H9 (cell line): Measurements from ENCODE around the gene TECPR2. TPM values are rescaled to one million over a fixed set of nuclear protein-coding genes. Genes with fewer than 3 reads are reported as not detected.

Source experiments
- DNase-seq: peaks from one replicate; pipeline ENCODE4 v3.0.0-alpha.2; 2017
- H2AFZ ChIP-seq: one replicate; pipeline ENCODE4 v1.6.1; 2013; ENCODE audit warnings: mild to moderate bottlenecking, low read length, control low read depth, moderate library complexity
- H2AK5ac ChIP-seq: 2 replicates; pipeline ENCODE4 v1.6.1; 2013; ENCODE audit warnings: low read length, control low read depth, mixed read lengths; ENCODE audit not compliant: insufficient read length
- H2BK120ac ChIP-seq: one replicate; pipeline ENCODE4 v1.6.1; 2013; ENCODE audit warnings: low read depth, mild to moderate bottlenecking, low read length, control low read depth, inconsistent platforms; ENCODE audit not compliant: poor library complexity, severe bottlenecking
- H2BK12ac ChIP-seq: 2 replicates; pipeline ENCODE4 v1.6.1; 2013; ENCODE audit warnings: low read length, control low read depth, mixed read lengths, low read depth; ENCODE audit not compliant: insufficient read length
- H2BK15ac ChIP-seq: 2 replicates; pipeline ENCODE4 v1.6.1; 2013; ENCODE audit warnings: low read depth, low read length, control low read depth
- H2BK20ac ChIP-seq: one replicate; pipeline ENCODE4 v1.6.1; 2013; ENCODE audit warnings: low read depth, mild to moderate bottlenecking, low read length, control low read depth, inconsistent platforms; ENCODE audit not compliant: poor library complexity, severe bottlenecking
- H2BK5ac ChIP-seq: 2 replicates; pipeline ENCODE4 v1.6.1; 2013; ENCODE audit warnings: low read length, control low read depth, mixed read lengths; ENCODE audit not compliant: insufficient read length
- H3K14ac ChIP-seq: 2 replicates; pipeline ENCODE4 v1.6.1; 2013; ENCODE audit warnings: low read length, control low read depth; ENCODE audit not compliant: insufficient read depth
- H3K18ac ChIP-seq: 2 replicates; pipeline ENCODE4 v1.6.1; 2013; ENCODE audit warnings: low read depth, mild to moderate bottlenecking, mixed read lengths, low read length, control low read depth; ENCODE audit not compliant: insufficient read length
- H3K23ac ChIP-seq: 2 replicates; pipeline ENCODE4 v1.6.1; 2013; ENCODE audit warnings: low read length, control low read depth, mixed read lengths, low read depth; ENCODE audit not compliant: insufficient read length
- H3K23me2 ChIP-seq: 2 replicates; pipeline ENCODE4 v1.6.1; 2013; ENCODE audit warnings: low read depth, mild to moderate bottlenecking, mixed read lengths, low read length, control low read depth; ENCODE audit not compliant: insufficient read length, poor library complexity, severe bottlenecking
- H3K27ac ChIP-seq: 2 replicates; pipeline ENCODE4 v1.5.1; 2013; ENCODE audit warnings: low read length, control low read depth, mixed read lengths, low read depth; ENCODE audit not compliant: insufficient read length
- H3K27me3 ChIP-seq: 2 replicates; pipeline ENCODE4 v1.6.1; 2013; ENCODE audit warnings: low read length, control low read depth, inconsistent platforms; ENCODE audit not compliant: insufficient read depth
- H3K4ac ChIP-seq: 2 replicates; pipeline ENCODE4 v1.6.1; 2013; ENCODE audit warnings: low read depth, mild to moderate bottlenecking, control low read depth, inconsistent platforms, low read length, moderate library complexity
- H3K4me1 ChIP-seq: 2 replicates; pipeline ENCODE4 v1.6.1; 2013; ENCODE audit warnings: low read length, control low read depth, inconsistent platforms; ENCODE audit not compliant: insufficient read depth
- H3K4me2 ChIP-seq: 2 replicates; pipeline ENCODE4 v1.6.1; 2013; ENCODE audit warnings: low read length, control low read depth, mixed read lengths; ENCODE audit not compliant: insufficient read length, insufficient read depth
- H3K56ac ChIP-seq: 2 replicates; pipeline ENCODE4 v1.6.1; 2013; ENCODE audit warnings: low read depth, mild to moderate bottlenecking, mixed read lengths, low read length, control low read depth; ENCODE audit not compliant: insufficient read length
- H3K79me1 ChIP-seq: 2 replicates; pipeline ENCODE4 v1.6.1; 2013; ENCODE audit warnings: low read depth, mild to moderate bottlenecking, moderate library complexity, low read length, control low read depth, inconsistent platforms; ENCODE audit not compliant: insufficient read depth, poor library complexity, severe bottlenecking
- H3K79me2 ChIP-seq: 2 replicates; pipeline ENCODE4 v1.6.1; 2013; ENCODE audit warnings: low read length, control low read depth, inconsistent platforms; ENCODE audit not compliant: insufficient read depth
- H3K9ac ChIP-seq: 2 replicates; pipeline ENCODE4 v1.6.1; 2013; ENCODE audit warnings: low read length, control low read depth, mixed read lengths; ENCODE audit not compliant: insufficient read length; ENCODE audit errors: extremely low read depth
- H3K9me3 ChIP-seq: one replicate; pipeline ENCODE4 v1.6.1; 2013; ENCODE audit warnings: low read depth, low read length, inconsistent platforms; ENCODE audit not compliant: control insufficient read depth
- H3T11ph ChIP-seq: one replicate; pipeline ENCODE4 v1.6.1; 2013; ENCODE audit warnings: mild to moderate bottlenecking, low read length, control low read depth, inconsistent platforms
- H4K20me1 ChIP-seq: one replicate; pipeline ENCODE4 v1.6.1; 2013; ENCODE audit not compliant: control insufficient read depth, insufficient read length, insufficient read depth
- H4K5ac ChIP-seq: 2 replicates; pipeline ENCODE4 v1.6.1; 2013; ENCODE audit warnings: low read depth, mild to moderate bottlenecking, mixed read lengths, low read length, control low read depth; ENCODE audit not compliant: insufficient read length
- H4K8ac ChIP-seq: replicated peaks from 2 replicates; pipeline ENCODE4 v1.6.1; 2013; ENCODE audit warnings: low read length, control low read depth, mixed read lengths, low read depth; ENCODE audit not compliant: insufficient read length
- H4K91ac ChIP-seq: 2 replicates; pipeline ENCODE4 v1.6.1; 2013; ENCODE audit warnings: low read depth, mild to moderate bottlenecking, moderate library complexity, mixed read lengths, low read length, control low read depth; ENCODE audit not compliant: insufficient read length
- H3K27ac Mint-ChIP-seq, 3 experiments: 2 replicates in 2 of 3; 3 replicates in 1 of 3; pipeline ENCODE4 v1.8.0; 2020 to 2021; ENCODE audit warnings: mixed read lengths in 3 of 3, mild to moderate bottlenecking in 1 of 3, moderate library complexity in 1 of 3
- H3K27me3 Mint-ChIP-seq: 2 replicates; pipeline ENCODE4 v1.8.0; 2021; ENCODE audit warnings: low read depth, mild to moderate bottlenecking, moderate library complexity, mixed read lengths
- H3K36me3 Mint-ChIP-seq, 3 experiments: 2 replicates in 2 of 3; 3 replicates in 1 of 3; pipeline ENCODE4 v1.8.0; 2020 to 2021; ENCODE audit warnings: low read depth in 3 of 3, mixed read lengths in 3 of 3; ENCODE audit not compliant: insufficient read depth in 1 of 3
- H3K4me1 Mint-ChIP-seq, 2 experiments: 2 replicates each; pipeline ENCODE4 v1.8.0; 2020; ENCODE audit warnings: mixed read lengths in 2 of 2
- H3K4me3 Mint-ChIP-seq, 2 experiments: 2 replicates in 1 of 2; 3 replicates in 1 of 2; pipeline ENCODE4 v1.8.0; 2020 to 2021; ENCODE audit warnings: mild to moderate bottlenecking in 2 of 2, mixed read lengths in 2 of 2, moderate library complexity in 1 of 2
- H3K9me3 Mint-ChIP-seq, 2 experiments: 2 replicates in 1 of 2; 3 replicates in 1 of 2; pipeline ENCODE4 v1.8.0; 2020; ENCODE audit warnings: mild to moderate bottlenecking in 2 of 2, mixed read lengths in 2 of 2, moderate library complexity in 1 of 2
- CTCF ChIP-seq: fragments of 200-600 bp; sonication (generic); conservative IDR thresholded peaks from 3 replicates; pipeline ENCODE4 v1.8.0; 2021; ENCODE audit warnings: antibody characterized with exemption, mild to moderate bottlenecking
- WGBS: extraction: QIAGEN DNeasy Blood & Tissue Kit; methylation state at CpG from one replicate; pipeline ENCODE4 v1.1.7; 2013; ENCODE audit warnings: missing lambda C conversion rate, low lambda C conversion rate, mixed read lengths; ENCODE audit not compliant: insufficient read length; ENCODE audit errors: extremely low coverage; 5-methylcytosine and 5-hydroxymethylcytosine counted together
- total RNA-seq: library from RNA; stranded (reverse); gene quantifications from 2 replicates; pipeline ENCODE4 v1.2.1, GENCODE V29; 2021

TECPR2 gene
- total RNA-seq, 1 experiment from 2014 or later: 15.4 TPM

GRCh38 chr14:102506626-102506925 is 143.8 kb downstream of the TECPR2 start:
- Histone ChIP-seq H3K4ac (no peak overlapping the region), H2BK20ac (no peak overlapping the region), H2AK5ac (no peak overlapping the region), H3K4me1 (no peaks in the 10 kb centered on the region; the same call in 1 of the 2 replicates), H3T11ph (no peak overlapping the region), H2BK12ac (no peak overlapping the region), H2BK15ac (no peak overlapping the region), H3K4me2 (no peak overlapping the region), H3K9ac (no peak overlapping the region), H3K56ac (no peak overlapping the region), H4K8ac (no peak overlapping the region), H3K23ac (no peak overlapping the region), H3K18ac (no peak overlapping the region), H4K5ac (no peak overlapping the region), H3K23me2 (peaks cover 12% of the 10 kb centered on the region), H3K27ac (no peak overlapping the region), H3K79me2 (no peaks in the 10 kb centered on the region), H3K27me3 (no peaks in the 10 kb centered on the region), H3K9me3 (no peaks in the 10 kb centered on the region), H3K79me1 (no peaks in the 10 kb centered on the region), H2BK120ac (no peak overlapping the region), H2AFZ (no peak overlapping the region), H4K91ac (no peak overlapping the region), H3K14ac (no peak overlapping the region), H2BK5ac (no peak overlapping the region), H4K20me1 (peaks cover 2% of the 10 kb centered on the region)
- H3K27me3 Mint-ChIP-seq: no peaks in the 10 kb centered on the region
- DNase-seq: no peak
- TF ChIP-seq CTCF: no peak
- peaks cover 6 to 15% (median 10%) of the 10 kb centered on the region in 3 experiments; a peak in 5 of 7 replicates for H3K36me3 Mint-ChIP-seq
- no CpG with 5 or more reads among the region's 11 CpGs for WGBS
- H3K27ac Mint-ChIP-seq: no peak overlapping the region
- H3K4me1 Mint-ChIP-seq: peaks cover 15 to 19% of the 10 kb centered on the region in 2 experiments
- H3K4me3 Mint-ChIP-seq: no peak overlapping the region
- no peaks in the 10 kb centered on the region for H3K9me3 Mint-ChIP-seq
